ENCODE measurements around the gene QKI.

DNA sequence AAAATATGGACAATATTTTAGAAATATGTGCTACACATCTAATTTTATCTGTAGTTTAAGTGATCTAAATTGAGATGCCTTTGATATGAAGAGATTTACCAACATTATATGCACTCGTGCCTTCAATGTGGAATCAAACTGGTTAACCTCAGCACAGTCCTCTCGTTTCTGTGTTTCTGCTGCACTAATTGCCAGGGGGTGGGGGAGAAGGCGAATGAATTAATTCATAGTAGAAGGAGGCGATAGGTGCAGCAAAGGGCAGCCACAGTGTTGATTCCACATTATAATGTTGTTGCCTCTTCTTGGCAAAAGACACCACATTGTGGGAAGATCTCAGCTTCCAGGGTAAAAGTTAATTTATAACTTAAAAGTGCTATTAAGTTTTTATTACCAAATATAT, 161.6 kb downstream of the QKI start:
- TF ChIP-seq, protein P1, sequence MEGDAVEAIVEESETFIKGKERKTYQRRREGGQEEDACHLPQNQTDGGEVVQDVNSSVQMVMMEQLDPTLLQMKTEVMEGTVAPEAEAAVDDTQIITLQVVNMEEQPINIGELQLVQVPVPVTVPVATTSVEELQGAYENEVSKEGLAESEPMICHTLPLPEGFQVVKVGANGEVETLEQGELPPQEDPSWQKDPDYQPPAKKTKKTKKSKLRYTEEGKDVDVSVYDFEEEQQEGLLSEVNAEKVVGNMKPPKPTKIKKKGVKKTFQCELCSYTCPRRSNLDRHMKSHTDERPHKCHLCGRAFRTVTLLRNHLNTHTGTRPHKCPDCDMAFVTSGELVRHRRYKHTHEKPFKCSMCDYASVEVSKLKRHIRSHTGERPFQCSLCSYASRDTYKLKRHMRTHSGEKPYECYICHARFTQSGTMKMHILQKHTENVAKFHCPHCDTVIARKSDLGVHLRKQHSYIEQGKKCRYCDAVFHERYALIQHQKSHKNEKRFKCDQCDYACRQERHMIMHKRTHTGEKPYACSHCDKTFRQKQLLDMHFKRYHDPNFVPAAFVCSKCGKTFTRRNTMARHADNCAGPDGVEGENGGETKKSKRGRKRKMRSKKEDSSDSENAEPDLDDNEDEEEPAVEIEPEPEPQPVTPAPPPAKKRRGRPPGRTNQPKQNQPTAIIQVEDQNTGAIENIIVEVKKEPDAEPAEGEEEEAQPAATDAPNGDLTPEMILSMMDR (conservative IDR thresholded peaks at IDR 0.05 in 1 of 2, IDR thresholded peaks at IDR 0.05 in 1 of 2; ENCODE audit: low read depth in 1 of 2, low read length in 2 of 2) = no peak
- TF ChIP-seq EZH2 (IDR thresholded peaks at IDR 0.05; ENCODE audit: low read length, missing control alignments) = no peak
